Left cardiac atrium (tissue), 4 donors: ENCODE data around the gene NFKBIB. TPM values are rescaled to one million over a fixed set of nuclear protein-coding genes. Genes with fewer than 3 reads are reported as not detected.

ENCODE experiments used
- ATAC-seq, 2 donors: fragments of 200-7000 bp; cut with Tn5 transposase; one replicate each; pipeline ENCODE4 v1.9.1; 2020; ENCODE audit warnings: mild to moderate bottlenecking in 2 of 2, moderate library complexity in 2 of 2
- DNase-seq: peaks from one replicate; pipeline ENCODE4 v3.0.0-alpha.2; 2020
- intact Hi-C, 2 donors: fragments of 100-400 bp; cut with DNase I; formaldehyde crosslinking; loops; one replicate each; pipeline versions ENCODE4 v1.14.1 to v1.15.1; 2022 to 2023
- total RNA-seq, 2 donors: library from RNA; stranded (reverse); fragmentation: NEBNext Ultra II Directional; extraction: Animal tissue kit (Norgen Biotek cat#: 25700); gene quantifications; one replicate each; pipeline ENCODE4 v1.2.1, GENCODE V29; 2021
- donor health status: DM: no; HTN: yes; CAD: no.
- donor health status: DM: no; HTN: yes; CAD: no; lungs with severe emphysema.
- donor health status: DM: yes; HTN: yes; CAD: no.
- donor health status: Dilated cardiomyopathy.

NFKBIB gene
- total RNA-seq, 2 donors from 2014 or later = 17.9 to 23.0 TPM

DNA sequence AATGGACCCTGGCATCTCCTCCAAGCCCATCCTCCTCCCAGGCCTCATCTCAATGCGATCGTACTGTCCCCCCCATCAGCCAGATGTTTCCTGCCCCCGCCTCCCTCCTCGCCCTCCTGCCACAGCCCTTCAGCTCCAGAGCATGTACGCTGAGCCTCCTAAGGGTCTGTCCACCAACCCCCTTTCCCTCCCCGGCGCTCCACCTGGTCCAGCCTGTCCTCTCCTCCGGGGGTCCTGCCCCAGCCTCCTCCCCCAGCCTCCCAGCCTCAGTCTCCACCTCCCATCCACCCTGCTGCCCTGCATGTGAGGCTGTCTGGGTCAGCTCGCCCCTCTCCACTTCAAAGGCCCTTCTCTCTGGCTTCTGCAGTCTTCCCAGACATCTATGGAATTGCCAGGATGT lies 4.8 kb upstream of the NFKBIB start:
- no peak for DNase-seq
- ATAC-seq = no peak
- intact Hi-C loops = no loop called here

- DNase-seq (no peak), ATAC-seq (peak in 1 of 2 donors; percentile 6)
- intact Hi-C loops = no loop called here
Measured at GRCh38 chr19:38898788-38899446, 852 bp upstream of the NFKBIB start.

GRCh38 chr19:38900202-38900629 lies 447 bp downstream of the NFKBIB start:
- ATAC-seq = no peak
- intact Hi-C loops = no loop called here
- DNase-seq = no peak

GRCh38 chr19:38900743-38901190 lies 998 bp downstream of the NFKBIB start:
- intact Hi-C loops = no loop called here
- DNase-seq = no peak
- ATAC-seq = no peak

GRCh38 chr19:38901683-38902082 lies 1.9 kb downstream of the NFKBIB start:
- DNase-seq = no peak
- no peak for ATAC-seq
- intact Hi-C loops = no loop called here

DNA sequence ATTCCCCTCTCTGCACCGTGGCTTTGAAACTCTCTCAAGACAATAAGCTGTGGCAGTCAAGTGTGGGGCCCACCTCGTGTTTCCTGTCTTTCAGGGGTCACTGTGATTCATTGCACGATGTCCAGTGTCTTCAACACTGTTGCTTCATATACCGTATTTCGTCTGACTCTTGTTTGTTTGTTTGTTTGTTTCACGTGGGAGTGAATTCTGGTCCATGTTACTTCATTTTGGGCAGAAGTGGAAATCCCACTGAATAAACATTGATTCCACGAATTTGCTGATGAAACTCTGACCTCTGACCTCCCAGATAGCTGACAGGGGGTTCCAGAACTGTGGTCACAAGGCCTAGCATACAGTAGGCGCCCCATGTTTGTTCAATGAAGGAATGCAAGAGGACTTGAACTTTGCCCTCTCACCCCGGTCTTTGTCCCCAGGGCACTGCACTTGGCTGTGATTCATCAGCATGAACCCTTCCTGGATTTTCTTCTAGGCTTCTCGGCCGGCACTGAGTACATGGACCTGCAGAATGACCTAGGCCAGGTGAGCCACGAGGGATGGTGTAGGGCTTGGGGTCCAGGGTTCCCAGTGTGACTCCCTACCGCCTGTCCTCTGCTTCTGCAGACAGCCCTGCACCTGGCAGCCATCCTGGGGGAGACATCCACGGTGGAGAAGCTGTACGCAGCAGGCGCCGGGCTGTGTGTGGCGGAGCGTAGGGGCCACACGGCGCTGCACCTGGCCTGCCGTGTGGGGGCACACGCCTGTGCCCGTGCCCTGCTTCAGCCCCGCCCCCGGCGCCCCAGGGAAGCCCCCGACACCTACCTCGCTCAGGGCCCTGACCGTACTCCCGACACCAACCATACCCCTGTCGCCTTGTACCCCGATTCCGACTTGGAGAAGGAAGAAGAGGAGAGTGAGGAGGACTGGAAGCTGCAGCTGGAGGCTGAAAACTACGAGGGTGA lies 5.1 kb downstream of the NFKBIB start:
- intact Hi-C loops = no loop called here
- DNase-seq = no peak
- ATAC-seq = peak in 1 of 2 donors; percentile 17

- DNase-seq = no peak
Measured at GRCh38 chr19:38905620-38906019, 5.9 kb downstream of the NFKBIB start.

GRCh38 chr19:38907227-38907626 lies 7.5 kb downstream of the NFKBIB start:
- no peak for ATAC-seq
- DNase-seq = no peak
- intact Hi-C loops = no loop called here

More at GRCh38 chr19:38905620-38906019, 5.9 kb downstream of the NFKBIB start:
- no peak for ATAC-seq
- intact Hi-C loops = no loop called here

GRCh38 chr19:38907670-38908069 lies 7.9 kb downstream of the NFKBIB start:
- ATAC-seq (no peak), DNase-seq (no peak)

GRCh38 chr19:38908911-38909310 lies 9.1 kb downstream of the NFKBIB start:
- no peak for DNase-seq
- intact Hi-C loops = no loop called here
- ATAC-seq = no peak

More at GRCh38 chr19:38907670-38908069, 7.9 kb downstream of the NFKBIB start:
- intact Hi-C loops = no loop called here

GRCh38 chr19:38910488-38910887 lies 10.7 kb downstream of the NFKBIB start:
- no peak for ATAC-seq
- intact Hi-C loops = no loop called here
- no peak for DNase-seq

DNA sequence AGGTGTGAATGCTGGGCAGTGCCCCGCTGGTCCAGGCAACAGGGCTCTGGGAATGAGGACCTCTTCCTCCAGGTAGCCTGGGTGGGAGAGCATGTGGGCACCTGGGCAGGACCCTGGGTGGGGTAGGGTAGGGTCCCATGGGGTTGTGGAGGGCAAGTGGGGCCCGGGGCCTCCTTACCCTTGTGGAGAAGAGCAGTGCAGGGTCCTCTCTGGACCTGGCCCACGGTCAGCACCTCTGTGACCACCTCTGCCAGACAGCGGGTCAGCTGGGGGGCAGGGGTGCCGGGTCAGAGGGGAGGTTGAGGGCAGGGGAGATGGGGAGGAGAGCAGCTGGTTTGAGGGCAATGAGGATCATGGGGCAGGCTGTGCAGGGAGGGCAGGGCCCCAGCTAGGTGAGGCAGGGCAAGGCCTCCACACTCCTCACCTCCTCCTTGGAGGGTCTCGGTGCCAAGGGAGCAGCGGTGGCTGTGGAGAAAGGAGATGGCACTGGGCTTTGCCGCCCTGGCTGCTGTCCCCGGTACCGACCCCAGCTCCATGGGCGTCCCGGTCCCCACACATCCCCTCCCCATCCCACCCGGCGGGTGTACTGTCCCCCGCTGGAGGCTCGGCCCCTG lies 11.7 kb downstream of the NFKBIB start:
- intact Hi-C loops = no loop called here
- no peak for ATAC-seq

GRCh38 chr19:38912600-38913514 lies 13.1 kb downstream of the NFKBIB start:
- ATAC-seq (no peak), DNase-seq (no peak)
- intact Hi-C loops = no loop called here

More for the DNA sequence above, 11.7 kb downstream of the NFKBIB start:
- no peak for DNase-seq

GRCh38 chr19:38913958-38914357 lies 14.2 kb downstream of the NFKBIB start:
- ATAC-seq (no peak), DNase-seq (no peak)
- intact Hi-C loops = no loop called here

- intact Hi-C loops = no loop called here
- DNase-seq (no peak), ATAC-seq (no peak)
Measured at GRCh38 chr19:38915329-38916321, 15.9 kb downstream of the NFKBIB start.

- no peak for ATAC-seq
- intact Hi-C loops = no loop called here
- DNase-seq = no peak
Measured at GRCh38 chr19:38917516-38917915, 17.7 kb downstream of the NFKBIB start.

GRCh38 chr19:38917921-38918491 lies 18.2 kb downstream of the NFKBIB start:
- intact Hi-C loops = no loop called here
- no peak for DNase-seq
- no peak for ATAC-seq
